SIG-M5 (cell line): ENCODE results near the gene CCDC183.
"Not testable (repeated sequence)": the region's sequence is repeated elsewhere in the genome, so short reads cannot be mapped to it uniquely, and the experiment has no call there.

Experiments
- DNase-seq: peaks from one replicate; lab custom pipeline; 2025; lab: John Stamatoyannopoulos, UW

The CCDC183 gene

DNA sequence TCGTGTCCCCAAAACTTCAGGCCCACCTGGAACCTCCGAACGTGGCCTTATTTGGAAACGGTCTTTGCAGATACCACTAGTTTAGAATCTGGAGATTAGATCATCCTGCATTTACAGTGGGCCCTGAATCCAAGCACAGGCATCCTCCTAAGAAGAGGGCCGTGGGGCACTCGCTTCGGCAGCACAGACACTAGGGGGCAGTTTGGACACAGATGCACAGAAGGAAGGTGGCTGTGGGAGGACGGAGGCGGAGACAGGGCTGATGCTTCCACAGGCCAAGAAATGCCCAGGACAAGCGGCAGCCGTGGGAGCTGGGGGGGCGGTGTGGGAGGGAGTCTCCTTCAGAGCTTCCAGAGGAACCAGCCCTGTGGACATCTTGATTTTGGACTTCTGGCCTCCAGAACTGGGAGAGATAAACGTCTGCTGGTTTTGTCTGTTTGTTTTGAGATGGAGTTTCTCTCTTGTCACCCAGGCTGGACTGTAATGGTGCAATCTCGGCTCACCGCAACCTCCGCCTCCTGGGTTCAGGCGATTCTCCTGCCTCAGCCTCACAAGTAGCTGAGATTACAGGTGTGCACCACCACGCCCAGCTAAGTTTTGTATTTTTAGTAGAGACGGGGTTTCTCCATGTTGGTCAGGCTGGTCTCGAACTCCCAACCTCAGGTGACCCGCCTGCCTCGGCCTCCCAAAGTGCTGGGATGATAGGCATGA, 35.1 kb upstream of the CCDC183 start:
- DNase-seq = not testable (repeated sequence)

DNA sequence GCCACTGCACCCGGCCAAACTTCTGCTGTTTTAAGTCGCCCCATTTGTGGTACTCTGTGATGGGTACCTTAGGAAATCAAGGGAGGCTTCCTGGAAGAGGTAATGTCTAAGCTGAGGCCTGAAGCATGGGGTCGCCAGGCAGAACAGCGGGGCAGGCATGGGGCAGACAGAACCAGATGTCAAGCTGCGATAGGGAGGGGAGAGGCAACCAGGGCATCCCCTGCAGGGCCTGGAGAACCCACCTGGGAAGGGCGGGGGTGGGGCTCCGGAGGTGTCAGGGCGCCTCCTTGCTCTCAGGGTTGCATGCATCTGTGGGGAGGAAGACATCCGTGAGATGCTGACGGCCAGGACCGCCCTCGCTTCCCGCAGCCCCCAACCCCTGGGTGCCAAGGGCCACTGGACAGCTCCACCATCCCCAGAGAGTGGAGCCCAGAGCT, 34.6 kb upstream of the CCDC183 start:
- no peak for DNase-seq

DNA sequence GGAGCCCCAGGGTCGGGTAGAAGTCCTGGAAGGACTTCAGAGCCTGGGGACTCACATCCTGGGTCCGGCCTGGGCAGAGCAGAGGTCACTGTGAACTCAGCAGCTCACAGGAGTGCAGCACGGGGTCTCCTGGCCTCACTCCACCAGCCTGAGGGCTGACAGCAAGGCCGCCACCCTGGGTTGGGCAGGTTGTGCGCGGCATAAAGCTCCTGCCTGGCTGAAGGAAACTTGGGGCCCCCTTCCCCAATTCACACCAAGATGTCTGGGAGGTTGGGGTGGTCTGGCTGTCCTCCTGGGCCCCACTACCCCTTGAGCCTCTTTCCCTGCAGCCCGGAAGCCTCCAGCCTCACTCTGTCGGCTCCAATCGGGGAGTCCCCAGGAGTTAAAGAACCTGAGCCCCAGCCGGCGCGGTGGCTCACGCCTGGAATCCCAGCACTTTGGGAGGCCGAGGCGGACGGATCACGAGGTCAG, 33.9 kb upstream of the CCDC183 start:
- DNase-seq = no peak

DNA sequence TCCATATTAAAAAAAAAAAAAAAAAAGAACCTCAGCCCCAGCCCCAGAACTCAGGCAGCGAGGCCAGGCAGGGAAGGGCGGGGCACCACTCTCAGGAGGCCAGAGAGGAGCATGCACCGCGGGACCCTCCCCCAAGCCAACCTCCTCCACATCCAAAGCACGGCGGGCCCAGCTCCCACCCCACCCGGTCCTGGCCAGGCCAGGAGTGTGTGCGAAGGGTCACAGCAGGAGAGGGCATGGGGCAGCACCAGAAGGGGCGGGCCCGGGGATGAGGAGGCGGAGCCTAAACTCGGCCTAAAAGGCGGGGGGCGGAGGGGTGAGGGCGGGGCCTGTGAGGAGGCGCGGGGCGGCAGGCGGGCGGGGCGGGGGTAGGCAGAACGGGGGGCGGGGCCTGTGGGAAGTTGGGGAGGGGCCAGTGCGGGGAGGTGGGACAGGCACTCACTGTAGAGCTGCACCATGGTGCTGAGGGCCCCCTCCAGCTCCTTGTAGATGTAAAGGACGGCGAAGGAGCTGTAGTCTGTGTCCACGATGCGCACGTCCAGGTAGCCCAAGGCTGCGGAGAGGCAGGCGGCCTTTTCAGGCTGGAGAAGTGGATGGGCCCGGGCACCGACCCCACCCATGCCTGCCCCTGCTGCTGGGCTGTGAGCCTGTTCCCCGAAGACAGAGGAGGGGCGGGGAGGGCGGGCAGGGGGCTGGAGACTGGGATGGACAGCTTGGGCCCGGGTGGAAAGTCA, 33.1 kb upstream of the CCDC183 start:
- DNase-seq = no peak

DNA sequence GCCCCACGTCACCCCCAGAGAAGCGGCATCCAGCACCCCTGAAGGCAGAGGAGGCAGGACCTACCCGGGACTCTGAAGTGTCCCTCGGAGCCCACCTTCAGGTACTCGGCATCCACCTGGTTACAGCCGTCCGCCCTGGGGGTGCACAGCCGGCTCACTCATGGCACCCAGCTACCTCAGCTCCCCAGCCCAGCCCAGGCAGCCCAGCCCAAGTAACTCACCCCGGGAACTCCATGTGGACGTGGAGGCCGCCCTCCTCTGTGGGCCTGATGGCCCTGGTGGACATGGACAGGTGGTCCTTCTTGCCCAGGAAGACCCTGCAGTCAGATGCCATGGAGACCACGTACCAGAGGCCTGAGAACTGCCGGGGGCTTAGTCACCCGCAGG, 32.5 kb upstream of the CCDC183 start:
- no peak for DNase-seq

DNA sequence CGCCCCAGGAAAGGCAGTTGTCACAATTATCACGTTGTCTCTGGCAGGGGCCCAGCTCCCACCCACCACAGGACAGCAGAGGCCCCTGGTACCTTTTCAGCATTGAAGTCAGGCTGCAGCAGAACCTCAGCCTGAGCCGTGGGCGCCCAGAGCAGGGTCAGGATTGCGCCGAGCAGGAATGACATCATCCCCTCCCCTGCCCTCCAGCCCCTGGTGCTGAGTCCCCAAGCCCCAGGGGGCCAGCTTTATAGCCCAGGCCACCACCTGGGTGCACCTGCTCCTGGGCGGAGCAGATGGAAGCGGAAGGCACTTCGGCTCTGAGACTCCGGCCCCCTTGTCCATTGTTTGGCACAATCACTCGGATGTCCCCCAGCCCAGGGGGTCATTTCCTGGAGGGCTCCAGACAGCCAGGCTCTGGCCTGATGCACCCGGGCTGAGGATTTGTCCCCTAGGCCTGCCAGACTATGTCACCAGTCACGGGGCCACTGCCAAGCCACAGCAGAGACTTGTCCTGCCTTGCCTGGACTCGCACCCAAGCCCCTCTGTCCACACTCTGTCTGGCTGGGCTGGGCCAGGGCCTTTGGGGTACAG, 31.7 kb upstream of the CCDC183 start, which contains the start of gene LCN15:
LCN15 (minus strand) TSS at position 218 of the 591 bp plus-strand sequence; CDS start at position 188, 30 bp downstream.
- no peak for DNase-seq

DNA sequence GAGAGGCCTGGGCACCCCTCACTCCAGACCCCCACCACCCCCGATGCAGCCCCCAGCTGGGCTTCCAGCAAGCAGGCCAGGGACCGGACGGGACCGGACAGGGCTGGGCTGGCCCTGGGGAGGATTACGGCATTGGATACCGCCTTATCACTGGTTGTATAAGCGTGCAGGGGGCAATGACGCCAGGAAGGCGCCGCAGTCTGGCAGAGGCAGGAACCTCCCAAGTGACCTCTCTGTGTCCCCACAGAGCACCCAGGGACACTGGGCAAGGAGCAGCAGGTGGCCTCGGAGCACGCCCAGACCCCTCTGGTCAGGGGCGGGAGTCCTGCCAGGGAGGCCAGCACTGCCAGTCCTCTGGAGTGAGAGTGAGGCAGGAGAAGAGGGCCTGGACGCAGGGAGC, 31.1 kb upstream of the CCDC183 start:
- no peak for DNase-seq

DNA sequence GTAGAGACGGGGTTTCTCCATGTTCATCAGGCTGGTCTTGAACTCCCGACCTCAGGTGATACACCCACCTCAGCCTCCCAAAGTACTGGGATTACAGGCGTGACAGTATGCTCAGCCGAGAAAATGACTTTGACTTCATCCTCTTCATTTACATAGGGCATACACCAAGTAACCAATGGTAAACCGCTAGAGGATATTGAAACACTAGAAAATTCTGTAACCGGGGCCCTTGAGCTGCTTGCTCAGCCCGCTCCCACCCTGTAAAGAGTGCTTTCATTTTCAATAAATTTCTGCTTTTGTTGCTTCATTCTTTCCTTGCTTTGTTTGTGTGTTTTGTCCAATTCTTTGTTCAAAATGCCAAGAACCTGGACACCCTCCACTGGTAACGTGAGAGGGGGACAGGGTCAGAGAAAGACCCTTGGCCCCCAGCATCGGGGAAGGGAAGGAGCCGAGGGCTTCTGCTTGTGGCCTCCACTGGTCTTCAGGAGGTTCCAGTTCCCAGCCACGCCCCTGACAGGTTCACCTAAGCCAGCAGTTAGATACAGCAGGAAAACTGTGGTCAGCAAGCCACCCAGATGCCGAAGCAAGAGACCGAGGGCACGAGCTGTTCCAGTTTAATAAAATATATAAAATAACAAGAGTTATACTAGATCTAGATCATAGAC, 30.3 kb upstream of the CCDC183 start:
- not testable (repeated sequence) for DNase-seq

DNA sequence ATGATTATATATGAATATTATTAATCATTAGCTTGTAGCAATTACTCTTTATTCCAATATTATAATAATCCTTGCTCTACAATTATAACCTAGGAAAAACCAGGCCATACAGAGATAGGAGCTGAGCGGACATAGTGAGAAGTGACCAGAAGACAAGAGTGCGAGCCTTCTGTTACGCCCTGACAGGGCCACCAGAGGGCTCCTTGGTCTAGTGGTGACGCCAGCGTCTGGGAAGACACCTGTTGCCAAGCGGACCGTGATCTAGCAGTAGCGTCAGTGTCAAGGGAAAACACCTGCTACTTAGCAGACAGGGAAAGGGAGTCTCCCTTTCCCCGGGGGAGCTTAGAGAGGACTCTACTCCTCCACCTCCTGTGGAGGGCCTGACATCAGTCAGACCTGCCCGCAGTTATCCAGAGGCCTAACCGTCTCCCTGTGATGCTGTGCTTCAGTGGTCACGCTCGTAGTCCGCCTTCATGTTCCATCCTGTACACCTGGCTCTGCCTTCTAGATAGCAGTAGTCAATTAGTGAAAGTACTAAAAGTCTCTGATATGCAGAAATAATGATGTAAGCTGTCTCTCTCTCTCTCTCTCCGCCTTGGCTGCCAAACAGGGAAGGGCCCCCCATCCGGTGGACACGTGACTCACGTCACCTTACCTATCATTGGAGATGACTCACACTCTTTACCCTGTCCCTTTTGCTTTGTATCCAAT, 29.6 kb upstream of the CCDC183 start:
- not testable (repeated sequence) for DNase-seq

DNA sequence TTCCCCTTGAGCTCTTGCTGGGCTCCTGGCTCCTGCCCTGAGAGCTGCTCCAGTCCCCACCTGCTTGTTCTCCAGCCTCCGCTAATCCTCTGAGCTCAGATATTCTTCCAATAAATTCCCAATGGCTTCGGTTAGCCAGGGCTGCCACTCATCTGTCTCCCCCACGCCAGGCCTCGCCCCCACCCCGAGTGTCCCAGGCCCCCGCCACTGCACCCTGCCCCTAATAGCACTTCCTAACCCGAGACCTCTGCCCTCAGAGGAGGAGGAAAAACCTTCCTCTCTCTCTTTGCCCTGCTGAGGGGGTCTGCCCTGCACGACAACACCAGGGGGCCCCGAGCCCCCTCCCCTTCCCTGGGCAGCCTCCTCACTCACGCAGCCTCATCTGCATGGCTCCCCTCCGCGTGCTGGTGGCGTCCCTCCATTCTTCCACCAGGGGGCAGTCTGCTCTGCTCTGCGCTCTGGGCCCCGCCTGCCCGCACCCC, 26.4 kb upstream of the CCDC183 start:
- no peak for DNase-seq

DNA sequence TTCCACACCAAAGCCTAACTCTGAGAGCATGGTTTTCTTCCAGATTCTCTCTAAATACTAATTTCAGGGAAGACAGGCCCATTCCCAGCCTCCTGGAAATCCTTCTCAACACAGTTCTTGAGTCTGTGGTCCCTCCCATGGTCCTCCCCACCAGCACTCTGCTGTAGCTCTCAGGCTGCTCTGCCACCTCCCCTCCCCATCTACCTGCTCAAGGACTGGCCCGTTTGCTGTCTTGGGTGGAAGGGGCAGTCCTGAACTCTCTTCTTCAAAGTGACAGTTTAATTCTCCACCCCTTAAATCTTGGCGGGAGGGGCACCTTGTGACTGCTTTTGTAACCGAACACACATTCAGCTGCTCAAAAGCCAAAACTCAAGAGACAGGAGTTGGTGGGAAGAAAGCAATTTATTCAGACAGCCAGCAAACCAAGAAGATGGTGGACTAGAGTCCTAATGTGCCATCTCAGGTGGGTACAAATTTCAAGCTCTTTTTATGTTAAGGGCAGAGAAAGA, 24.2 kb upstream of the CCDC183 start:
- DNase-seq = no peak

DNA sequence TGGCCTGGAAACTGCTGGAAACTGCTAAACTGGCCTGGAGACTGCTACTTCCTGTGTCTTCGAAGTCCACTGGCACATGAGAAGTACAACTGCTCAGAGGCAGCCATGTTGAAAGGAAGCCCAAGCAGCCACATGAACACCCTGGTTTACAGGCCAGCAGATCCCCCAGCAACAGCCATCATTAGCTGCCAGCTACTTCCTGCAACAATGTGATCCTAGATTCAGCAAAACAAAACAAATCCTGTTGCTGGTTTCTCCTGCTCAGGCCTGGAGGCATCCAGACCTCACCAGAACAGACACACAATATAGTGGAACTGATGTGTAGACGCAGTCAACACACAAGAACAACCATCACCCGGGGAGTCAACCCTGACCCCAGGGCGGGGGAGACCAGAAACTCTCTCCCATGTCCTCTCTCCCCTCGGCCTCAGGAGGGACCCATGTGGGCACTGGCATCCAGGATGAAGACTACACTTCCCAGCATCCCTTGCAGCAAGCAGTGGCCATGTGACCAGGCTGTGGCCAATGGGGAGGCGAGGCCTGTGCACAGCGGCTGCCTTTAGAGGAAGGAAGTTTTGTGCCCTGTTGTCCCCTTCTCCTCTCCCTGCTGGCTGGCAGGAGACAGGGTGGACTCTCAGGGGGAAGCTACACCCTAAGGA, 22.6 kb upstream of the CCDC183 start:
- no peak for DNase-seq

DNA sequence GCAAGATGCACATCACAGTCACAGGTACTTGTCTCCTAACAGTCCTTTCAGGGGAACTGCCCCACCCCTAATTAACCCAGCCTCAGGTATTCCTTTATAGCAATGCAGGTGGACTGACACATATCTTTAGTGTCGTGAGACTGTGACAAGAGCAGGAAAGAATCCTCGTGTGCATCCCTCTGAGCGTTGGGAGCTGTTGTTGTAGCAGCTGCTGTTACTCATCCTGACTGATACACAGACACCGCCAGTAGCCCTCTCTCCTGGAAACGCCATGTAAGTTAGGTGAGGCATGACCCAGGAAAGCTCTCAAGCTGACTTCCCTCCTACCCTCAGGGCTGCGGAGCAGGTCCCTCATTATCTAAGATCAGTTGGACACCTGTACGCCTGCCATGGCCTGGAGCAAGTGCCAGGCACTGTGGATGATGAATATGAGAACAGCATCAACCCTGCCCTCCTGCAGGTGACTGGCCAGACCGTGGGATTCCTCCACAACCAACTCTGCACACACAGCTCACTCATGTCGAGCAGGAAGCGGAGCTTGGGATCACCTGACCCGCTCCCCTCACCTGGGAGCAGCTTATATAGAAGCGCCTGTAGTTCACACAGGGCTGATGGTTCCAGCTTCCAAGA, 21.6 kb upstream of the CCDC183 start:
- no peak for DNase-seq

DNA sequence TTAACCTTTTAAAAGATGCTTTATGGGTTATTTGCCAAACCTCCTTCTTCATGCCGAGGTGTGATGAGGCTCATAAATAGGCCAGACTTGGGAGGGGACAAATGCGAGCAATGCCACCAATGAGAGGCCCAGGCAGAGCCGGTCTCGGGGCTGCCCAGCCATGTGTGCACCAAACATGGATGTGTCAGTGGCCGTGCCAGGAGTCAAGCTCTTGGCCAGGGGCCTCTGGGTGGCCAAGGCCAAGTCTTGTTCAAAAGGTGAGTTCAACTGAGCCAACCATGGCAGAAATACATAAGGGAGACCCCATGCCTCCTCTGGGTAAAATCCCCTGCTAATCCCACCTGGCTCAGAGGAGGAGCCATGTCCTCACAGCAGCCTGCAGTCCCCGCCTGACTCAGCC, 20.9 kb upstream of the CCDC183 start:
- DNase-seq = no peak

DNA sequence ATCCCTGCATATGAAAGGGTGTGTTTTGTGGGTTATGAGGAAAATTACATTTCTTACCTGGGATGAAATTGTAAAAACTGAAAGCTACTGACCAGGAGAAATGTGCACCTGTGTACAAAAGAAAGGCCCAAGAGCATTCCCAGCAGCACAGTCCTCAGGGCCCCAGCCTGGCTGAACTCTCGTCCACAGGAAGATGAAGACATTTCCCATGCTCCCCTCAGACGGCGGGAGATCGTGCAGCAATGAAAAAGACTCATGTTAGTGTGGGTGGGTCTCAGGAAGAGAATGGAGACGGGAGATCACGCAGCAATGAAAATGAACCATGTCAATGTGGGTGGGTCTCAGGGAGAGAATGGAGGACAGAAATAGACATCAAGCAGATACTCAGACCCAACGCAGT, 19.2 kb upstream of the CCDC183 start:
- DNase-seq = no peak

DNA sequence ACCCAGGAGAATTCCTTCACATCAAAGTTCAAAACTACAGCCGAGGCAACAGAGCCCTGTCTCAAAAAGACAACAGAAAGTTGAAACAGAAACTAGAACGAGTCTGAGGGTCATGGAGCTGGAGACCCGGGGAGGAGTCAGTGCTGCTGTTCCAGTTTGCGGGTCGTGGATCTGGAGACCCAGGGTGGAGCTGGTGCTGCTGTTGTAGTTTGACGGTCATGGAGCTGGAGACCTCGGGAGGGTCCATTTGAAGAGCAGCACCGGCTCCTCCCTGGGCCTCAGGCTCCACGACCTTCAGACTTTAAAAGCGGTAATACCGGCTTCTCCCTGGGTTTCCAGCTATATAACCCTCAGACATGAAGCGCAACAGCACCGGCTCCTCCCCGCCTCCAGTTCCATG, 18.8 kb upstream of the CCDC183 start:
- DNase-seq = no peak

DNA sequence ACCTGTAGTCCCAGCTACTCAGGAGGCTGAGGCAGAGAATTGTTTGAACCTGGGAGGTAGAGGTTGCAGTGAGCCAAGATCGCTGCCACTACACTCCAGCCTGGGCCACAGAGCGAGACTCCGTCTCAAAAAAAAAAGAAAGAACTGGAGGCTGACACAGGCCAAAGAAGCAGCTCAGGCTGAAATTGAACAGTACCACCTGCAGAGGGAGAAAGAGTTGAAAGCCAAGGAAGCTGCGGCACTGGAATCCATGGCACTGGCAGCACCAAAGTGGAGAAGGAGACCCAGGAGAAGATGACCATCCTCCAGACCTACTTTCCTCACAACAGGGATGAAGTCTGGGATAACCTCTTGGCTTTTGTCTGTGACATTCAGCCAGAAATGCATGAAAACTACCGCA, 16.3 kb upstream of the CCDC183 start:
- no peak for DNase-seq

DNA sequence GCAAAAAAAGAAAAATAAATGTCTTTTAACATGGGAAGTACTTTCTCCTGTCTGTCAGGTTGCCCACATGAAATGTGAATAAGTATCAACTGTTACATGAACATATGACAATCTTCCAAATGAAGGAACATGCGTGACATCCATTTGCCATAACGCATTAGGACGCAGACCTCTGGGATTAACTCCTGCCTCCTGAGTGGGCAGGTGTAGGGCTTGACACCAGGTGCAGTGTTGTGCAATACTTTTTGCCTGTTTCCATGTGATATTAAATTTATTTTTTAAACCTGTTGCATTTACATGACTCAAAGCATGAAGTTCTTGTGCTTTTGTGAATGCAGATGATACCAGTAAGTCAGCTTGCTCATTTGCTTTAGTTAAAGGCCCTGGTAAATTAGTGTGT, 13.7 kb upstream of the CCDC183 start:
- DNase-seq = no peak

DNA sequence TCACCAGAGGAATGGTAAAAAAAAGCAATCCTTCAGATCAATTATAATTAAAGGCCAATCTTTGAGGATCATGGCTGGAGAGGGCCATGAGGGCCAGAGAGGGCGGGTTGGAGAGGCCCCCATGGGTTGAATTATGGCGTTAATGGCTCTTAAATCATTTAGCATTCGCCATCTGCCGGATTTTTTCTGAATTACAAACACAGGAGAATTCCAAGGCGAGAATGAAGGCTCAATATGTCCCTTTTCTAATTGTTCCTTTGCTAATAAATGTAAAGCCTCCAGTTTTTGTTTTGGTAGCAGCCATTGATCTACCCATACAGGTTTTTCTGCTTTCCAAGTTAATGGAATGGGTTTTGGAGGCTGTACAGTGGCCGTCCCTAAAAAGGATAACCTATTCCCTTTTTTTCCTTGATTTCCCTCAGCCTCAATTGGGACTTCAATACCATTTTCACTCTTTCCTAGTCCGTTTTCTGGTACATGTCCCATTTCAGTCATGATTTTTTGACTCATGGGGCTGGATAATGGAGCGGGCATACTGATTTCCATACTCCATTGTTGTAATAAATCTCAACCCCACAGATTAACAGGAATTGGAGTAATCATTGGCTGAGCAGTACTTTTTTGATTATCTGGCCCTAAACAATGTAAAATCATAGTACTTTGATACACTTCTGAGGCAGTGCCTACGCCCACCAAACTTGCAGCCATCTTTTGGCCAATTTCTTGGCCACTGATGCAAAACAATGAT, 11.7 kb upstream of the CCDC183 start:
- no peak for DNase-seq

DNA sequence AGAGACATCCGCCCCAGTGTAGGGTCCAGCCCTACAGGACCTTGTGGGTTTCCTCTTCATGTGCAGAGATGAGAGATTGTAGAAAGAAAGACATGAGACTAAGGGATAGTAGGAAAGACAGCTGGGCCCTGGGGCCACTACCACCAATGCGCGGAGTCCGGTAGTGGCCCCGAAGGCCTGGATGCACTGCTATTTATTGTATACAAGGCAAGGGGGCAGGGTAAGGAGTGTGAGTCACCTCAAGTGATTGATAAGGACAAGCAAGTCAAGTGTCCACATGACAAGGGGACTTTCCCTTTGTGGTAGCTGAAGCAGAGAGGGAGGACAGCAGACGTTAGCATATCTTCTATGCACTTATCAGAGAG, 11.2 kb upstream of the CCDC183 start:
- DNase-seq = no peak
